GM18867 (cell line): ENCODE measurements around the gene PTN.
"Not testable (repeated sequence)": the region's sequence is repeated elsewhere in the genome, so short reads cannot be mapped to it uniquely, and the experiment has no call there.

Experiments
- ATAC-seq: cut with Tn5 transposase; IDR thresholded peaks from one replicate; pipeline ENCODE4 v1.9.1; 2021; ENCODE audit warnings: mild to moderate bottlenecking, moderate library complexity; ENCODE audit not compliant: unreplicated experiment

Gene PTN

GRCh38 chr7:137181619-137182018, 161.9 kb downstream of the PTN start:
- ATAC-seq, result not testable (repeated sequence)
